ENCODE data around the gene RBMS3.

DNA sequence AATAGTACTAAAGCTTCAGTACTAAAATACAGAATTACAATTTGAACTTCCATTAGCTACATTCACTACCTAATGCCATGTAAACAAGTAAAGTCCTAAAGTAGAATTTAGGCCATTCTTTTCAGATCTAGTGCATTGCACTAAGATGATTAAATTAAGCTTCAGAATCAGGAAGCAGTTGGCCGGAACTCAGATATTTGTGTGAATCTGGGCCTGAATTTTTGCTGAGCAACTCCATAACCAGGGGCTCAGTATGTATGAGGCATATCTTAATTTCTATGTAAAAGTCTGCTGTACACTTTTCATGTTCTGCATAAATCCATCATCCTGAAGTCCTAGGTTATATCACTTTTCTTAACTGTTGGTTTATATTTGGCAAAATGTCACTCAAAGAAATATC lies 246.4 kb downstream of the RBMS3 start:
- TF ChIP-seq, protein P1, sequence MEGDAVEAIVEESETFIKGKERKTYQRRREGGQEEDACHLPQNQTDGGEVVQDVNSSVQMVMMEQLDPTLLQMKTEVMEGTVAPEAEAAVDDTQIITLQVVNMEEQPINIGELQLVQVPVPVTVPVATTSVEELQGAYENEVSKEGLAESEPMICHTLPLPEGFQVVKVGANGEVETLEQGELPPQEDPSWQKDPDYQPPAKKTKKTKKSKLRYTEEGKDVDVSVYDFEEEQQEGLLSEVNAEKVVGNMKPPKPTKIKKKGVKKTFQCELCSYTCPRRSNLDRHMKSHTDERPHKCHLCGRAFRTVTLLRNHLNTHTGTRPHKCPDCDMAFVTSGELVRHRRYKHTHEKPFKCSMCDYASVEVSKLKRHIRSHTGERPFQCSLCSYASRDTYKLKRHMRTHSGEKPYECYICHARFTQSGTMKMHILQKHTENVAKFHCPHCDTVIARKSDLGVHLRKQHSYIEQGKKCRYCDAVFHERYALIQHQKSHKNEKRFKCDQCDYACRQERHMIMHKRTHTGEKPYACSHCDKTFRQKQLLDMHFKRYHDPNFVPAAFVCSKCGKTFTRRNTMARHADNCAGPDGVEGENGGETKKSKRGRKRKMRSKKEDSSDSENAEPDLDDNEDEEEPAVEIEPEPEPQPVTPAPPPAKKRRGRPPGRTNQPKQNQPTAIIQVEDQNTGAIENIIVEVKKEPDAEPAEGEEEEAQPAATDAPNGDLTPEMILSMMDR (IDR thresholded peaks at IDR 0.05), result no peak
- TF ChIP-seq POLR2A (IDR thresholded peaks at IDR 0.05), result no peak
